OCI-LY7 (cell line): Measurements from ENCODE around the gene SIN3B. TPM values are rescaled to one million over a fixed set of nuclear protein-coding genes. Genes with fewer than 3 reads are reported as not detected.

Source experiments
- BruUV-seq: library from RNA; stranded (reverse); fragments of 400-500 nt; replicated peaks from 2 replicates; lab custom pipeline; 2021; lab: Mats Ljungman, UMichigan
- CTCF ChIA-PET: fragments of 300-600 bp; sonication (Branson Sonifier 250); formaldehyde crosslinking; loops from one replicate; lab custom pipeline; 2022; ENCODE audit warnings: antibody characterized with exemption; ENCODE audit not compliant: unreplicated experiment; lab: Charles Lee
- POLR2A ChIA-PET: fragments of 300-600 bp; sonication (Branson Sonifier 250); formaldehyde crosslinking; loops from one replicate; lab custom pipeline; 2022; ENCODE audit warnings: antibody characterized with exemption; lab: Charles Lee
- DNase-seq: peaks from one replicate; pipeline ENCODE4 v3.0.0-alpha.2; 2015; ENCODE audit warnings: low spot score
- H2AFZ ChIP-seq: fragments of 200-600 bp; sonication (generic), shearing (Covaris generic); 2 replicates; pipeline ENCODE4 v1.6.1; 2014; ENCODE audit warnings: mild to moderate bottlenecking, antibody characterized with exemption, low read length, moderate library complexity
- H3K27ac ChIP-seq: fragments of 200-600 bp; sonication (generic); 2 replicates; pipeline ENCODE4 v1.5.1; 2014; ENCODE audit warnings: mixed run types, low read depth, mild to moderate bottlenecking, moderate library complexity, low read length, inconsistent platforms; ENCODE audit not compliant: poor library complexity, severe bottlenecking
- H3K36me3 ChIP-seq: fragments of 200-600 bp; sonication (generic); 2 replicates; pipeline ENCODE4 v1.6.1; 2014; ENCODE audit warnings: mild to moderate bottlenecking, antibody characterized with exemption, low read length, moderate library complexity, mixed read lengths; ENCODE audit not compliant: insufficient read depth
- H3K4me1 ChIP-seq: fragments of 200-600 bp; sonication (generic); 2 replicates; pipeline ENCODE4 v1.5.1; 2014; ENCODE audit warnings: mild to moderate bottlenecking, low read length; ENCODE audit not compliant: insufficient read depth, poor library complexity, severe bottlenecking
- H3K4me2 ChIP-seq: fragments of 200-600 bp; sonication (generic); 2 replicates; pipeline ENCODE4 v1.6.1; 2014; ENCODE audit warnings: mild to moderate bottlenecking, low read length
- H3K4me3 ChIP-seq: fragments of 200-600 bp; sonication (generic); 2 replicates; pipeline ENCODE4 v1.5.1; 2014; ENCODE audit warnings: mild to moderate bottlenecking, low read depth, low read length; ENCODE audit not compliant: poor library complexity, severe bottlenecking
- H3K79me2 ChIP-seq: fragments of 200-600 bp; sonication (generic); 2 replicates; pipeline ENCODE4 v1.6.1; 2016; ENCODE audit warnings: low read depth, mild to moderate bottlenecking, low read length, moderate library complexity, mixed read lengths; ENCODE audit not compliant: insufficient read depth
- H3K9me2 ChIP-seq: fragments of 200-600 bp; sonication (generic); 2 replicates; pipeline ENCODE4 v1.6.1; 2016; ENCODE audit warnings: mild to moderate bottlenecking, low read length, mixed read lengths; ENCODE audit not compliant: insufficient read depth
- H3K9me3 ChIP-seq: fragments of 200-600 bp; sonication (generic); 2 replicates; pipeline ENCODE4 v1.6.1; 2014; ENCODE audit warnings: mild to moderate bottlenecking, mixed run types, low read length, mixed read lengths
- H4K20me1 ChIP-seq: fragments of 200-600 bp; sonication (generic); 2 replicates; pipeline ENCODE4 v1.6.1; 2014; ENCODE audit warnings: mild to moderate bottlenecking, antibody characterized with exemption, low read length, moderate library complexity, mixed read lengths; ENCODE audit not compliant: insufficient read depth
- EZH2phosphoT487 ChIP-seq: fragments of 200-600 bp; sonication (generic); IDR thresholded peaks from 2 replicates; pipeline ENCODE4 v1.6.1; 2018; ENCODE audit warnings: low read depth, borderline replicate concordance, mild to moderate bottlenecking, mixed run types, antibody characterized with exemption, low read length, moderate library complexity, mixed read lengths
- intact Hi-C: fragments of 100-400 bp; cut with micrococcal nuclease; formaldehyde crosslinking; loops from one replicate; pipeline ENCODE4 v1.10.0; 2022; ENCODE audit not compliant: unreplicated experiment
- total RNA-seq, 2 experiments: library from RNA; depleted of rRNA in 1 of 2; stranded (reverse); fragments of >200 nt in 1 of 2; shearing (Covaris generic) in 1 of 2; gene quantifications; 2 replicates each; pipeline ENCODE4 v1.2.3, GENCODE V29; 2014 to 2022
- TF ChIP-seq, protein P1 (sequence below): fragments of 200-600 bp; sonication (generic); conservative IDR thresholded peaks from 2 replicates; pipeline ENCODE4 v1.5.1; 2014; ENCODE audit warnings: mild to moderate bottlenecking, antibody characterized with exemption, low read length, moderate library complexity, mixed read lengths

Gene SIN3B
- total RNA-seq, 2 experiments from 2014 or later = 19.4 to 45.4 TPM

DNA sequence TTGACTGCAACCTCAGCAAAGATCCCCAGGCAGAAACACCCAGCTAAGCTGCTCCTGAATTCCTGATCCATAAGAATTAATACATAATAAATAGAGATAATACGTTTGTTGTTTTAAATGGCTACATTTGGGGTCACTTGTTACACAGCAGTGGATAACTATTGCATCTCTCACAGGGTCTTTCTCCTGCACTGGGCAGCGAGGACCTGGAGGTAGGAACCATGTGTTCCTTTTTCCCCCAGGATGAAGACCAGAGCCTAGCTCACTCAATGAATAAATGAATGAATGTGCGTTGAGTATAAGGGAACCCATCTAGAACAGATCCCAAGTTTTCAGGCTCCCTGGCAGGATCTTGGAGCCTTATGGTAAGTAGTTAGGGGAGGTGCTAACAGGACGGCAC, 90.3 kb downstream of the SIN3B start:
- no peak overlapping the region for H2AFZ ChIP-seq
- no TSS peak for BruUV-seq
- intact Hi-C loops = no loop called here
- H3K4me2 ChIP-seq = no peak overlapping the region
- H3K4me3 ChIP-seq = no peak overlapping the region
- ChIA-PET CTCF (no interaction called here), POLR2A (no interaction called here)
- H3K9me3 ChIP-seq = no peaks in the 10 kb centered on the region
- H3K27ac ChIP-seq = no peak overlapping the region
- H3K4me1 ChIP-seq = no peaks in the 10 kb centered on the region
- no peak for DNase-seq
- H3K36me3 ChIP-seq = no peaks in the 10 kb centered on the region
- no peak for TF ChIP-seq EZH2phosphoT487
- TF ChIP-seq, protein P1, sequence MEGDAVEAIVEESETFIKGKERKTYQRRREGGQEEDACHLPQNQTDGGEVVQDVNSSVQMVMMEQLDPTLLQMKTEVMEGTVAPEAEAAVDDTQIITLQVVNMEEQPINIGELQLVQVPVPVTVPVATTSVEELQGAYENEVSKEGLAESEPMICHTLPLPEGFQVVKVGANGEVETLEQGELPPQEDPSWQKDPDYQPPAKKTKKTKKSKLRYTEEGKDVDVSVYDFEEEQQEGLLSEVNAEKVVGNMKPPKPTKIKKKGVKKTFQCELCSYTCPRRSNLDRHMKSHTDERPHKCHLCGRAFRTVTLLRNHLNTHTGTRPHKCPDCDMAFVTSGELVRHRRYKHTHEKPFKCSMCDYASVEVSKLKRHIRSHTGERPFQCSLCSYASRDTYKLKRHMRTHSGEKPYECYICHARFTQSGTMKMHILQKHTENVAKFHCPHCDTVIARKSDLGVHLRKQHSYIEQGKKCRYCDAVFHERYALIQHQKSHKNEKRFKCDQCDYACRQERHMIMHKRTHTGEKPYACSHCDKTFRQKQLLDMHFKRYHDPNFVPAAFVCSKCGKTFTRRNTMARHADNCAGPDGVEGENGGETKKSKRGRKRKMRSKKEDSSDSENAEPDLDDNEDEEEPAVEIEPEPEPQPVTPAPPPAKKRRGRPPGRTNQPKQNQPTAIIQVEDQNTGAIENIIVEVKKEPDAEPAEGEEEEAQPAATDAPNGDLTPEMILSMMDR = no peak
- H4K20me1 ChIP-seq = no peaks in the 10 kb centered on the region
- no peaks in the 10 kb centered on the region for H3K79me2 ChIP-seq
- H3K9me2 ChIP-seq = no peaks in the 10 kb centered on the region

DNA sequence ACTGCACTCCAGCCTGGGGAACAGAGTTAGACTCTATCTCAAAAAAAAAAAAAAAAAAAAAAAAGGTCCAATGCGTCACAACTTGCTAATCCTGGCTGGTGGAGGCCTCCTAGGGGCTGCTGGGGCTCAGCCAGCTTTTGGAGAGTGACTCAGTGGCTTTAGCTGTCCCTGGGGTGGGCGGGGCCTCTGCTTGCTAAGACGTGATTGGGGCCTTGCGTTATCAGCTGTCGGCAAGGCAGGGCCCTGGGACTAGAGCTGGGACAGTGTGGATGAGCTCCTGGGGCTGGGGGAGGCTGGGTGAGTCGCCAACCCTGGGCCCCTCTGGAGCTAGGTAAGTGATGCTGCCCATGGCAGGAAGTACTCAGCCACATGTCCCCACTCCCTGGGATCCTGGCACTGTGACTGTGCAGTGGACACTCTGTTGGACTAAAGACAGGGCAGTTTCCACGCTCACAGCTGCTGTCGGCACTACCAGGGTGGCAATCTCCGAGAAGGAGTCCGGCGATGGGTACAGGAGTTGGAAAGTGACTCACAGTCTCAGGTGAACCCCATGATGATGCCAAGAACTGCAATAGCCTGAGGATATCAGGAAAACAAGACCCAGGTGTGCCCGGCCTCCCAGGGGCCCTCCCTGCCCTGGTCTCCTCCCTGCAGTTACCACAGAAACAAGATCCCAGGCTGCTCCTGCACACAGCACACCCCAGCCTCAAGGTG, 91.8 kb downstream of the SIN3B start:
- H3K79me2 ChIP-seq = no peaks in the 10 kb centered on the region
- no peak overlapping the region for H3K4me3 ChIP-seq
- no peaks in the 10 kb centered on the region for H4K20me1 ChIP-seq
- H3K9me2 ChIP-seq = no peaks in the 10 kb centered on the region
- no peaks in the 10 kb centered on the region for H3K9me3 ChIP-seq
- no TSS peak for BruUV-seq
- H3K36me3 ChIP-seq = no peaks in the 10 kb centered on the region
- CTCF ChIA-PET = no interaction called here
- no peak overlapping the region for H3K27ac ChIP-seq
- DNase-seq = no peak
- no peak overlapping the region for H3K4me2 ChIP-seq
- TF ChIP-seq, protein P1 = no peak
- TF ChIP-seq EZH2phosphoT487 = no peak
- no peak overlapping the region for H2AFZ ChIP-seq
- H3K4me1 ChIP-seq = no peaks in the 10 kb centered on the region
- intact Hi-C loops = no loop called here
- POLR2A ChIA-PET = no interaction called here

DNA sequence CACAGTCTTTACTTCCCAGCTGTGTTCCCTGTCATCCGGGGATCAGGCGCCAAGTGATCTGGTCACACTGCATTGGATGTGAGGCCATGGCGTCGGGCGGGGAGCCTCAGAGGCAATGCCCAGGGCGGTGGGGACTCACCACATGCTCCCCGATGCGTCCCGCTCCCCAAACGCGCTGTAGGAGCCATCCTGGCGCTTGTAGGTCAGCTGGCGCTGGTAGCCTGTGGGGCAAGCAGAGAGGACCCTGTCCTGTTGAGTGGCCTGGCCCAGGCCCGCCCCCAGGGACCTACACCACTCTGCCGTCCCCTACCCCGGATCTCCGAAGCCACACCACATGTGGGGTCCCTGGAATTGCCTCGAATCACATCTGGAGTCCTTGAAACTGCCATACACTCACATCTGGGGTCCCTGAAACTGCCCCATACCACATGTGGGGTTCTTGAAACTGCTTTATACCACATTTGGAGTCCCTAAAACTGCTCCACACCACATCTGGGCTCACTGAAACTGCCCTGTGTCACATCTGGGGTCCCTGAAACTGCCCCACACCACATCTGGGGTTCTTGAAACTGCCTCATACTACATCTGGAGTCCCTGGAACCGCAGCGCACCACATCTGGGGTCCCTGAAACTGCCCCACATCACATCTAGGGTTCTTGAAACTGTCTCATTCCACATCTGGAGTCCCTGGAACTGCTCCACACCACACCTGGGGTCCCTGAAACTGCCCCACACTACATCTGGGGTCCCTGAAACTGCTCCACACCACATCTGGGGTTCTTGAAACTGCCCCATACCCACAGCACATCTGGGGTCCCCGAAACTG, 92.8 kb downstream of the SIN3B start:
- POLR2A ChIA-PET = no interaction called here
- no peaks in the 10 kb centered on the region for H3K36me3 ChIP-seq
- H3K4me3 ChIP-seq = no peak overlapping the region
- no peak overlapping the region for H3K4me2 ChIP-seq
- no peaks in the 10 kb centered on the region for H4K20me1 ChIP-seq
- H3K4me1 ChIP-seq = no peaks in the 10 kb centered on the region
- DNase-seq = no peak
- no peaks in the 10 kb centered on the region for H3K79me2 ChIP-seq
- H3K9me3 ChIP-seq = no peaks in the 10 kb centered on the region
- no peaks in the 10 kb centered on the region for H3K9me2 ChIP-seq
- intact Hi-C loops = no loop called here
- TF ChIP-seq, protein P1 = no peak
- no peak for TF ChIP-seq EZH2phosphoT487
- H3K27ac ChIP-seq = no peak overlapping the region
- BruUV-seq = no TSS peak
- H2AFZ ChIP-seq = no peak overlapping the region
- CTCF ChIA-PET = no interaction called here
